Esophagus muscularis mucosa (tissue), 4 donors: ENCODE measurements around the gene RHBDL3. TPM values are rescaled to one million over a fixed set of nuclear protein-coding genes. Genes with fewer than 3 reads are reported as not detected.
A peak's percentile ranks its signal among the peaks of the same experiment; 100 is the strongest.

Experiments
- DNase-seq: peaks from one replicate; pipeline ENCODE4 v3.0.0-alpha.2; 2017; ENCODE audit errors: extremely low spot score
- H3K27ac ChIP-seq, 4 donors: fragments of 200-600 bp; sonication (generic); replicated peaks in 1 of 4; 1 replicate in 3 of 4; 2 replicates in 1 of 4; pipeline ENCODE4 v1.5.1; 2016 to 2019; ENCODE audit warnings: mild to moderate bottlenecking in 1 of 4
- H3K27me3 ChIP-seq, 4 donors: fragments of 200-600 bp; sonication (generic); one replicate each; pipeline versions ENCODE4 v1.5.1 to v1.6.0; 2016 to 2019
- H3K36me3 ChIP-seq, 4 donors: fragments of 200-600 bp; sonication (generic); one replicate each; pipeline ENCODE4 v1.5.1; 2016 to 2019
- H3K4me1 ChIP-seq, 4 donors: fragments of 200-600 bp; sonication (generic); one replicate each; pipeline ENCODE4 v1.5.1; 2016 to 2019
- H3K4me3 ChIP-seq, 4 donors: fragments of 200-600 bp; sonication (generic); 1 replicate in 2 of 4; 2 replicates in 2 of 4; pipeline ENCODE4 v1.5.1; 2016 to 2019; ENCODE audit warnings: mild to moderate bottlenecking in 4 of 4, moderate library complexity in 1 of 4
- H3K9me3 ChIP-seq, 4 donors: fragments of 200-600 bp; sonication (generic); 1 replicate in 3 of 4; 2 replicates in 1 of 4; pipeline ENCODE4 v1.5.1; 2016 to 2019
- EP300 ChIP-seq: sonication (generic); formaldehyde crosslinking; IDR thresholded peaks from one replicate; pipeline ENCODE4 v1.6.1; 2017; ENCODE audit warnings: antibody characterized with exemption
- POLR2A ChIP-seq: fragments of 450-650 bp; IDR thresholded peaks from one replicate; pipeline ENCODE4 v1.6.1; 2017; ENCODE audit warnings: antibody characterized with exemption, moderate library complexity, mild to moderate bottlenecking, low read depth
- POLR2AphosphoS5 ChIP-seq, 2 donors: sonication (generic); formaldehyde crosslinking; IDR thresholded peaks; one replicate each; pipeline ENCODE4 v1.6.1; 2017; ENCODE audit warnings: antibody characterized with exemption in 2 of 2
- WGBS: methylation state at CpG from one replicate; pipeline ENCODE4 v1.1.5; 2018; 5-methylcytosine and 5-hydroxymethylcytosine counted together
- intact Hi-C: fragments of 100-400 bp; cut with DNase I; formaldehyde crosslinking; loops from one replicate; pipeline ENCODE4 v1.15.1; 2023
- total RNA-seq, 4 donors: library from RNA; depleted of rRNA; stranded (reverse); fragments of >200 nt; gene quantifications; one replicate each; pipeline versions ENCODE4 v1.1.0 to v1.2.1, GENCODE V29; 2016
- TF ChIP-seq, protein P1 (sequence below), 3 experiments: fragments of 200-600 bp in 2 of 3; fragments of 450-650 bp in 1 of 3; sonication (generic) in 2 of 3; IDR thresholded peaks; one replicate each; pipeline ENCODE4 v1.5.1; 2017 to 2019; ENCODE audit warnings: antibody characterized with exemption in 3 of 3, mild to moderate bottlenecking in 2 of 3, moderate library complexity in 1 of 3

Gene RHBDL3
- total RNA-seq, 4 donors from 2014 or later, result 0.42 to 2.1 (median 1.0) TPM

DNA sequence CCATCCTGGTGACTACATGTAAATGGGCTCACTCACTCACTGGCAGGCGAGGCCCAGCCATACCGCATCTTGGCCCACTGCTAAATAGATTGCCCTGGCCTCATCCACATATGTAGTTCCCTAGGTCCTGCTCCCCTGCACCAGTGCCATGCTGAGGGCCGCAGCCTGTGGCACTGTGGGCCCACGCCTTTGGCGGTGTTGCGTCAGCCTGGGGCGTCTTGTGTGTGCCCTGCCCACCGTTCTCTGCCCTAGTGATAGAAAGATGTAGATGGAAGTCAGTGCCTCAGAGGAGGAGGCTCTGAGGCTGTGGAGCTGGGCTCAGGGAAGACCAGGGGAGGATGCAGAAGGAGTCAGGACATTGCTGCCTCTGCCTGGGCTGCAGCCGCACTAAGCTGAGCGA lies 57.4 kb downstream of the RHBDL3 start:
- Histone ChIP-seq H3K4me3 (no peak overlapping the region), H3K9me3 (no peaks in the 10 kb centered on the region), H3K27me3 (no peaks in the 10 kb centered on the region), H3K27ac (no peak overlapping the region), H3K36me3 (no peaks in the 10 kb centered on the region), H3K4me1 (peaks cover 0 to 10% (median 2%) of the 10 kb centered on the region in 4 donors)
- TF ChIP-seq POLR2AphosphoS5 (IDR thresholded peaks at IDR 0.05), result no peak
- TF ChIP-seq, protein P1, sequence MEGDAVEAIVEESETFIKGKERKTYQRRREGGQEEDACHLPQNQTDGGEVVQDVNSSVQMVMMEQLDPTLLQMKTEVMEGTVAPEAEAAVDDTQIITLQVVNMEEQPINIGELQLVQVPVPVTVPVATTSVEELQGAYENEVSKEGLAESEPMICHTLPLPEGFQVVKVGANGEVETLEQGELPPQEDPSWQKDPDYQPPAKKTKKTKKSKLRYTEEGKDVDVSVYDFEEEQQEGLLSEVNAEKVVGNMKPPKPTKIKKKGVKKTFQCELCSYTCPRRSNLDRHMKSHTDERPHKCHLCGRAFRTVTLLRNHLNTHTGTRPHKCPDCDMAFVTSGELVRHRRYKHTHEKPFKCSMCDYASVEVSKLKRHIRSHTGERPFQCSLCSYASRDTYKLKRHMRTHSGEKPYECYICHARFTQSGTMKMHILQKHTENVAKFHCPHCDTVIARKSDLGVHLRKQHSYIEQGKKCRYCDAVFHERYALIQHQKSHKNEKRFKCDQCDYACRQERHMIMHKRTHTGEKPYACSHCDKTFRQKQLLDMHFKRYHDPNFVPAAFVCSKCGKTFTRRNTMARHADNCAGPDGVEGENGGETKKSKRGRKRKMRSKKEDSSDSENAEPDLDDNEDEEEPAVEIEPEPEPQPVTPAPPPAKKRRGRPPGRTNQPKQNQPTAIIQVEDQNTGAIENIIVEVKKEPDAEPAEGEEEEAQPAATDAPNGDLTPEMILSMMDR (IDR thresholded peaks at IDR 0.05), result no peak
- DNase-seq, result no peak
- 89% methylated on average over 10 of the region's 10 CpGs for WGBS
- intact Hi-C loops, result no loop called here

DNA sequence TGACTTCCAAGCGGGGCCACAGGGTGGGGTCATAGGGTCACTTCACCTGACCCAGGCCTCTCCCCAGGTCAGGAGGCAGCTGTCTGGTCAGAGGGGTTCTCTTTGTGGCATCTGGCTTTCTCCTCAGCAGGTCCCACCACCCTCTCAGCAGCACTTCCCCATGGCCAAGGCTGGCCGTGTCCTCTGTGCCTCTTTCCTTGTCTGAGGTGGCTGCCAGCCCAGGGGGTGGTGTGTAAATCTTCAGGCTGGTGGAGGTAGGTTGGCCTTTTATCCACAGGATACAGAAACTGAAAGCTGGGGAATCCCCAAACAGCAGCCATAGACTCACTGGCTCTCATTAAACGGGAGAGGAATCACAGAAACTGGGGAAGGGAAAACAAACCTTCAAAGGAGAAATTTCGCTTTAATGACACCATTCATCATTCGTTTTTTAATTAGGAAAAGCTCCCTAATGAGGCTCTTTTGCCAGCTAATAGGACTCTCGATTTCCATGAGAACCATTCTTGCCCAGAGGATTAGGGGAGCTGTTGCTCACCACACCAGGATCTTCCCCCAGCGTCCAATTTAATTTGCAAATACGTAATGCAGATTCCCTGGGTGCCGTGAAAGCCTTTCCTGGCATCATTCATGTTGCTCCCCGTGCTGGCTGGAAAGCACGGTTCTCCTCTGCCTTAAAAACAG lies 58.3 kb downstream of the RHBDL3 start:
- H3K27me3 ChIP-seq, result no peaks in the 10 kb centered on the region
- intact Hi-C loops, result no loop called here
- H3K27ac ChIP-seq, result peak overlapping the region in 1 of 4 donors; percentile 19
- TF ChIP-seq, protein P1 (IDR thresholded peaks at IDR 0.05), result no peak
- TF ChIP-seq POLR2AphosphoS5 (IDR thresholded peaks at IDR 0.05), result no peak
- no peak for TF ChIP-seq EP300
- no peak for TF ChIP-seq POLR2A
- no peak for DNase-seq
- no peaks in the 10 kb centered on the region for H3K36me3 ChIP-seq
- peak overlapping the region in 3 of 4 donors; percentile 9 to 15 (median 13) for H3K4me3 ChIP-seq
- H3K4me1 ChIP-seq, result peaks cover 0 to 10% (median 2%) of the 10 kb centered on the region in 4 donors
- no peaks in the 10 kb centered on the region for H3K9me3 ChIP-seq
- 38% methylated on average over 11 of the region's 11 CpGs for WGBS

DNA sequence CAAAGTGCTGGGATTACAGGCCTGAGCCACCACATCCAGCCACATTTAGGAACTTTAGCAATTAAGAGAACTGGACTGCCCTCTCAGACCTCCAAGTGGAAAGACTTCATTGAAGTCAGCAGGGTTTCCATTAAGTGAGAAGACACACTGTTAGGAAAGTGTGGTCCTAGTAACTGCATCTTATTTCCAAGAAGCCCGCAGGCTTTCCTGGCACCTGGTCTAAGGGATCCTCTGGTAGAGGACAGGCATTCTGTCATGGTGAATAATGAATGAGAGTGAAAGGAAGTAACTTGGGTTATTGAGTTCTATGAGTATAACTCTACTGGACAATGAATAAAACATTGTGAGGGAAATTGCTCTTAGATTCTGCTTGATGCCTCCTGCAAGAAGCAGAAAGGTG lies 62.3 kb downstream of the RHBDL3 start:
- peaks cover 0 to 22% (median 10%) of the 10 kb centered on the region in 4 donors for H3K36me3 ChIP-seq
- H3K4me1 ChIP-seq, result peaks cover 0 to 10% (median 0%) of the 10 kb centered on the region in 4 donors
- TF ChIP-seq POLR2A, result no peak
- TF ChIP-seq, protein P1 (IDR thresholded peaks at IDR 0.05), result no peak
- TF ChIP-seq EP300, result no peak
- no peak for TF ChIP-seq POLR2AphosphoS5 (IDR thresholded peaks at IDR 0.05)
- H3K9me3 ChIP-seq, result no peaks in the 10 kb centered on the region
- DNase-seq, result no peak
- H3K4me3 ChIP-seq, result no peak overlapping the region
- WGBS, result 92% methylated on average over 1 of the region's 1 CpG
- no peaks in the 10 kb centered on the region for H3K27me3 ChIP-seq
- intact Hi-C loops, result no loop called here
- no peak overlapping the region for H3K27ac ChIP-seq

DNA sequence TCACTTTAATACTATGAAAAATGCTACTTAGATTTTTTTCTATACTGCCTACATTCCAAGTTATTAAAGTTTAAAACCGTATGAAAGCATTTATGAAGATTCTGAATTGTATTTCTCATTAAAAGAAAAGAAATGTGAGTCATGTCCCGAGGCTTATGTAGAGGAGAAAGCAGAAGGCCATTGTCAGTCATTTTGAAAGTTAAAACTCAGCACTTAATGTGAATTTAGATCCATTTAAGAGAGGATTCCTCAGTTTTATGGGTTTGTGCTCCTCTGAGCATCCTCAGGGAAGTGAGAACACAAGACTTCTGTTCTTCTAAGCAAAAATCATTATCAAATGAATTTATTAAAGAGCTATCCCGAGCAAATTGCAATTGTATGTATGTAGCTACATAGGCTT lies 64.5 kb downstream of the RHBDL3 start:
- Histone ChIP-seq H3K36me3 (peaks cover 0 to 42% (median 27%) of the 10 kb centered on the region in 4 donors), H3K27ac (no peak overlapping the region), H3K27me3 (no peaks in the 10 kb centered on the region), H3K4me1 (no peaks in the 10 kb centered on the region), H3K9me3 (no peaks in the 10 kb centered on the region), H3K4me3 (no peak overlapping the region)
- no peak for DNase-seq
- intact Hi-C loops, result no loop called here
- WGBS, result 69% methylated on average over 3 of the region's 3 CpGs
- TF ChIP-seq EP300, result no peak
- TF ChIP-seq, protein P1 (IDR thresholded peaks at IDR 0.05), result no peak
- TF ChIP-seq POLR2AphosphoS5 (IDR thresholded peaks at IDR 0.05), result no peak
- TF ChIP-seq POLR2A, result no peak
